ENCODE results near the gene STK10. TPM values are rescaled to one million over a fixed set of nuclear protein-coding genes. Genes with fewer than 3 reads are reported as not detected.

The STK10 gene
- total RNA-seq, 2 donors from 2014 or later, result 9.1 to 9.9 TPM

- WGBS, 2 donors, result 90 to 93% methylated on average over 1 of the region's 1 CpG
- intact Hi-C loops (cut with DNase I), result no loop called here
- Histone ChIP-seq H3K27me3 (no peaks in the 10 kb centered on the region), H3K9me3 (no peaks in the 10 kb centered on the region), H3K4me1 (peaks cover 4% of the 10 kb centered on the region), H3K4me3 (no peak overlapping the region), H3K27ac (no peak overlapping the region), H3K36me3 (replicated peaks in 1 of 2; ENCODE audit: insufficient read depth in 1 of 2, low read depth in 2 of 2) (peaks cover 0 to 3% of the 10 kb centered on the region in 2 donors)
- ATAC-seq (no peak), DNase-seq (no peak)
- TF ChIP-seq, protein P1, sequence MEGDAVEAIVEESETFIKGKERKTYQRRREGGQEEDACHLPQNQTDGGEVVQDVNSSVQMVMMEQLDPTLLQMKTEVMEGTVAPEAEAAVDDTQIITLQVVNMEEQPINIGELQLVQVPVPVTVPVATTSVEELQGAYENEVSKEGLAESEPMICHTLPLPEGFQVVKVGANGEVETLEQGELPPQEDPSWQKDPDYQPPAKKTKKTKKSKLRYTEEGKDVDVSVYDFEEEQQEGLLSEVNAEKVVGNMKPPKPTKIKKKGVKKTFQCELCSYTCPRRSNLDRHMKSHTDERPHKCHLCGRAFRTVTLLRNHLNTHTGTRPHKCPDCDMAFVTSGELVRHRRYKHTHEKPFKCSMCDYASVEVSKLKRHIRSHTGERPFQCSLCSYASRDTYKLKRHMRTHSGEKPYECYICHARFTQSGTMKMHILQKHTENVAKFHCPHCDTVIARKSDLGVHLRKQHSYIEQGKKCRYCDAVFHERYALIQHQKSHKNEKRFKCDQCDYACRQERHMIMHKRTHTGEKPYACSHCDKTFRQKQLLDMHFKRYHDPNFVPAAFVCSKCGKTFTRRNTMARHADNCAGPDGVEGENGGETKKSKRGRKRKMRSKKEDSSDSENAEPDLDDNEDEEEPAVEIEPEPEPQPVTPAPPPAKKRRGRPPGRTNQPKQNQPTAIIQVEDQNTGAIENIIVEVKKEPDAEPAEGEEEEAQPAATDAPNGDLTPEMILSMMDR (IDR thresholded peaks at IDR 0.05), result no peak
- no peak for TF ChIP-seq POLR2A (IDR thresholded peaks at IDR 0.05)
These were observed 41.9 kb upstream of the STK10 start for GRCh38 chr5:172229904-172230303.

DNA sequence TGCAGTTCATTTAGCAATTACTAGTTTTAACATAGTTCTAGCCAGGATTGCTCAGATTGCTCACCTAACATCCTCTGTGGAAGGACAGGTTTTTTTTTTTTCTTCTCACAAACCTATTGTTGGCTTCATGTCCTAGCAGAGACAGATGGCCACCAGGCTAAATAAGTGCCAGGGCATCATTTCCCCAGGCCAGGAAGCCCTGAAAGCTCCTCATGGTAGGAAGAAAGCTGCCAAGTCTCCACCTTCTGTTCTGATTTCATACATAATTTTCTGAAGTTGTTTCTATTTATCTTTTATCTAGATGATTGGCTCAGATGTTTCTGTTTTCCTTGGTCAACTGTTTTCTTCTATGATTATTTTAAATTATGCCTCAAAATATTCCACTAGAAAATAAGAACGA lies 37.0 kb upstream of the STK10 start:
- ATAC-seq (no peak), DNase-seq (no peak)
- Histone ChIP-seq H3K4me1 (no peaks in the 10 kb centered on the region), H3K36me3 (replicated peaks in 1 of 2; ENCODE audit: insufficient read depth in 1 of 2, low read depth in 2 of 2) (peaks cover 0 to 1% of the 10 kb centered on the region in 2 donors), H3K27me3 (no peaks in the 10 kb centered on the region), H3K27ac (no peak overlapping the region), H3K9me3 (no peaks in the 10 kb centered on the region), H3K4me3 (no peak overlapping the region)
- TF ChIP-seq POLR2A (IDR thresholded peaks at IDR 0.05), result no peak
- WGBS, 2 donors, result 84 to 95% methylated on average over 1 of the region's 1 CpG
- intact Hi-C loops (cut with DNase I), result no loop called here

GRCh38 chr5:172223901-172224873 lies 36.2 kb upstream of the STK10 start:
- ATAC-seq, result no peak
- Histone ChIP-seq H3K4me1 (no peaks in the 10 kb centered on the region), H3K27me3 (no peaks in the 10 kb centered on the region), H3K36me3 (replicated peaks in 1 of 2; ENCODE audit: insufficient read depth in 1 of 2, low read depth in 2 of 2) (peaks cover 0 to 1% of the 10 kb centered on the region in 2 donors), H3K9me3 (no peaks in the 10 kb centered on the region), H3K4me3 (no peak overlapping the region), H3K27ac (no peak overlapping the region)
- TF ChIP-seq, protein P1 (IDR thresholded peaks at IDR 0.05), result no peak
- intact Hi-C loops (cut with DNase I), result no loop called here
- no peak for DNase-seq
- WGBS, 2 donors, result 90% methylated on average over 10 of the region's 10 CpGs

- ATAC-seq, result no peak
- Histone ChIP-seq H3K4me3 (no peak overlapping the region), H3K9me3 (no peaks in the 10 kb centered on the region), H3K4me1 (no peaks in the 10 kb centered on the region), H3K27me3 (no peaks in the 10 kb centered on the region), H3K27ac (no peak overlapping the region), H3K36me3 (replicated peaks in 1 of 2; ENCODE audit: insufficient read depth in 1 of 2, low read depth in 2 of 2) (peaks cover 0 to 1% of the 10 kb centered on the region in 2 donors)
- TF ChIP-seq, protein P1 (IDR thresholded peaks at IDR 0.05), result no peak
- no peak for TF ChIP-seq POLR2A (IDR thresholded peaks at IDR 0.05)
- 98% methylated on average over 2 of the region's 2 CpGs for WGBS, 2 donors
- intact Hi-C loops (cut with DNase I), result no loop called here
- DNase-seq, result no peak
These were observed 31.3 kb upstream of the STK10 start for GRCh38 chr5:172219296-172219695.

DNA sequence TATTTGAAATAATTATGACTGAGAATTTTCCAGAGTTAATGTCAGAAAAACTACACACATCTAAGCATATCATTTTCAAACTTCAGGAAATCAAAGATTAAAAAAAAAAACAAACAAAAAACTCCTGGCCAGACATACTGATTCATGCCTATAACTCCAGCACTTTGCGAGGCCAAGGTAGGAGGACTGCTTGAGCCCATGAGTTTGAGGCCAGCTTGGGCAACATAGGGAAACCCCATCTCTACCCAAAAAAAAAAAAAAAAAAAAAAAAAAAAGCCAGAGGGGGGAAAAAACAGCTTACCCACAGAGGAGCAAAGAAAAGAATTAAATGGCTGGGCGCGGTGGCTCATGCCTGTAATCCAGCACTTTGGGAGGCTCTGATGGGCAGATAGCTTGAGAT lies 28.3 kb upstream of the STK10 start:
- no peak for ATAC-seq
- Histone ChIP-seq H3K4me1 (no peaks in the 10 kb centered on the region), H3K4me3 (no peak overlapping the region), H3K27ac (no peak overlapping the region), H3K9me3 (no peaks in the 10 kb centered on the region), H3K36me3 (replicated peaks in 1 of 2; ENCODE audit: insufficient read depth in 1 of 2, low read depth in 2 of 2) (no peaks in the 10 kb centered on the region), H3K27me3 (no peaks in the 10 kb centered on the region)
- WGBS, 2 donors, result 95 to 97% methylated on average over 3 of the region's 3 CpGs
- TF ChIP-seq, protein P1 (IDR thresholded peaks at IDR 0.05), result no peak
- no peak for TF ChIP-seq POLR2A (IDR thresholded peaks at IDR 0.05)
- DNase-seq, result no peak
- intact Hi-C loops (cut with DNase I), result no loop called here

Measured in body of pancreas (tissue), 4 donors.